Stimulated activated naive B cell treated with anti-CD40 and anti-IgM and Interleukin-4, amounts not matched to agents 10 μg/mL and 1 μg/mL and 100 μg/mL, for 72 hours (primary cell): Measurements from ENCODE around the gene HTRA1.

Experiments
- ATAC-seq, 2 donors: fragments of 150-1000 bp; cut with Tn5 transposase; replicated peaks; 2 replicates each; pipeline ENCODE4 v1.10.0; 2021; ENCODE audit warnings: moderate library complexity in 1 of 2
- DNase-seq: peaks from one replicate; pipeline ENCODE4 v3.0.0; 2021
- H3K27ac Mint-ChIP-seq: one replicate; pipeline ENCODE4 v1.8.0; 2022; ENCODE audit warnings: mild to moderate bottlenecking, mixed read lengths
- H3K27me3 Mint-ChIP-seq, 2 donors: one replicate each; pipeline ENCODE4 v1.8.0; 2022; ENCODE audit warnings: mixed read lengths in 2 of 2
- H3K36me3 Mint-ChIP-seq, 2 donors: one replicate each; pipeline ENCODE4 v1.8.0; 2022; ENCODE audit warnings: mixed read lengths in 2 of 2, mild to moderate bottlenecking in 1 of 2
- H3K4me1 Mint-ChIP-seq, 2 donors: one replicate each; pipeline ENCODE4 v1.8.0; 2022; ENCODE audit warnings: mixed read lengths in 2 of 2, mild to moderate bottlenecking in 1 of 2
- H3K4me3 Mint-ChIP-seq, 2 donors: one replicate each; pipeline ENCODE4 v1.8.0; 2022; ENCODE audit warnings: mild to moderate bottlenecking in 2 of 2, mixed read lengths in 2 of 2, moderate library complexity in 1 of 2
- H3K9me3 Mint-ChIP-seq, 2 donors: one replicate each; pipeline ENCODE4 v1.8.0; 2022; ENCODE audit warnings: mixed read lengths in 2 of 2, mild to moderate bottlenecking in 1 of 2

Gene HTRA1

DNA sequence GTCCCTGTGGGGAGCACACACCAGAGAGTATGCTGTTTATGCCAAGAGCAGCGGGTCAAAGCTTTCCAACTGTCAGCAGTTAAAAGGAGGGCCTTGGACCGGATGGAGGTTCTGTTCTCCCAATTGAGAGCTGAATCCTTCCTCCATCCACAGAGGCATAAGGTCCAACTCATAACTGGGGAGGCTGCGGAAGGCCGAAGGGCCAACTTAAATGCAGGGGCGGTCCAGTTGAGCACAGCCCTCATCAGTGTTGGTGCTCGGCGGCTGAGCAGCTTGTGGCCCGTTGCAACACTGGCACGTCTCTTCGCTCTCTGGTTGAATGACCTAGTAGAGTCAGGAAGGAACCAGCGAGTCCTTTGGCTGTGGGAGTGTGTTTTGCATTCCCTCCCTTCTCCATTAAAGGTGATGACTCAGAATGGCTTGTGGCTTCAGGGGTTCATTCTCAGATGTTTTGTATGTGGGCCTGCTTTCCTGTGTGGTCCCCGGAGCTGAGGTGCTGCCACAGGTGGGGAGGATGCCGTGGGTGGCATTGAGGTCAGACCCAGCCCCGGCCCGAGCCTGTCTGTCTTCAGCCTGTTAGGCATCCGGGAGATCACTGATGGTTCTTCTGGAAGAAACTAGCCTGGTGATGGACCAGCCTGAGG is 54.4 kb downstream of the HTRA1 start:
- no peaks in the 10 kb centered on the region for H3K36me3 Mint-ChIP-seq
- H3K4me3 Mint-ChIP-seq, result no peak overlapping the region
- H3K4me1 Mint-ChIP-seq, result no peaks in the 10 kb centered on the region
- no peaks in the 10 kb centered on the region for H3K9me3 Mint-ChIP-seq
- peak; percentile 64 to 80 for ATAC-seq
- H3K27me3 Mint-ChIP-seq, result peaks cover 0 to 3% of the 10 kb centered on the region in 2 donors
- DNase-seq, result no peak
- H3K27ac Mint-ChIP-seq, result no peak overlapping the region

DNA sequence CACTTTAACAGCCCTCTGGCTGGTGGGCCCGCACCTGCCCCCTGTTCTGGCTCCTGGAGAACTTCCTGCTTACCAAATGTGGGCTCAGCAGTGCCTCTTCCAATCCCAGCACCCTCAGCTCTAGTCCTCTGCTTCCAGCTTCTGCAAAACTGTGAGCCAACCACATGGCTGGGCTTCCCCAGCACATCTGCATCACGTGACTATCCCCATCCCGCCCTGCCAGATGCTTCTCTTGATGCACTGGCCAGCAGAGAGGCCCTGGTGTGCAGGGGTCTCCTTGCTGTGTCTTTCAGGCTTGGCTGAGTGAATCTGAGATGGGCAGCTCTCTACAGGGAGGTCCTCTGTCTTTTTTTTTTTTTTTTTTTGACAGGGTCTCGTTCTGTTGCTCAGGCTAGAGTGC is 55.4 kb downstream of the HTRA1 start:
- Mint-ChIP-seq H3K27me3 (peaks cover 0 to 6% of the 10 kb centered on the region in 2 donors), H3K27ac (no peak overlapping the region), H3K36me3 (no peaks in the 10 kb centered on the region), H3K9me3 (no peaks in the 10 kb centered on the region), H3K4me3 (no peak overlapping the region), H3K4me1 (no peaks in the 10 kb centered on the region)
- ATAC-seq, result no peak
- DNase-seq, result no peak

DNA sequence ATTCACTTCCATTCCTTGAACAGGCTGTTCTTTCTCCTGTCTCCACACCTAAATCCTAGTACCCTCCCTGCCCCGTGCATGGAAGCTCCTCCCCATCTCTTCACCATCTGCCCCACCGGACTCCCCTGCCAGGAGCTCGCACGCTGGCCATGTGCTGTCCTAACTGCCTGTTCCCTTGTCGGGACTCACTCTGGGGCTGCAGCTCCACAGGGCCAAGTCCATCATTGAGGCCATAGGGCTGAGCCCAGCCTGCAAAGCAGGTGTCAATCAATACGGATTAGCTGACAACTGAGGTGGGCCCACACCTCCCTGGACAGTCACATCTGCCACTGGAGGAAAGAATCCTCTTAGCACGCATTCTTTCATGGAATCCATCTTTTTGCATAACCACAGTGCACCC is 57.8 kb downstream of the HTRA1 start:
- no peak overlapping the region for H3K27ac Mint-ChIP-seq
- DNase-seq (no peak), ATAC-seq (no peak)
- peaks cover 0 to 4% of the 10 kb centered on the region in 2 donors for H3K9me3 Mint-ChIP-seq
- no peaks in the 10 kb centered on the region for H3K36me3 Mint-ChIP-seq
- H3K4me1 Mint-ChIP-seq, result no peaks in the 10 kb centered on the region
- H3K4me3 Mint-ChIP-seq, result no peak overlapping the region
- H3K27me3 Mint-ChIP-seq, result peaks cover 6 to 11% of the 10 kb centered on the region in 2 donors

DNA sequence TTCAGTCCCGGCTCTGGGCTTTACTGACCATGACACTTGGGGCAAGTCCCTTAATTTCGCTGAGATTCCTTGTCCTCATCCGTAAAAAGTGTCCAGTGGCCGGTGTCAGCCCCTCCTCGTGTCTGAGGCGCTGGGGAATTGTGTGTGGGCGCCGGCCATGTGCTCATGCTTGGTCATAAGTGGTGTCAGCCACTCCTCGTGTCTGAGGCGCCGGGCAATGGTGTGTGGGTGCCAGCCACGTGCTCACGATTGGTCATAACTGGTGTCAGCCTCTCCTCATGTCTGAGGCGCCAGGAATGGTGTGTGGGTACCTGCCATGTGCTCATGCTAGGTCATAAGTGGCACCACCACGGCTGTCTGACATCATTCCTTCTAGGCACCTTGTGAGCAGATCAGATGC is 58.5 kb downstream of the HTRA1 start:
- ATAC-seq (no peak), DNase-seq (no peak)
- Mint-ChIP-seq H3K27me3 (peaks cover 10 to 11% of the 10 kb centered on the region in 2 donors), H3K4me1 (no peaks in the 10 kb centered on the region), H3K27ac (no peak overlapping the region), H3K4me3 (no peak overlapping the region), H3K9me3 (peaks cover 0 to 4% of the 10 kb centered on the region in 2 donors), H3K36me3 (no peaks in the 10 kb centered on the region)

DNA sequence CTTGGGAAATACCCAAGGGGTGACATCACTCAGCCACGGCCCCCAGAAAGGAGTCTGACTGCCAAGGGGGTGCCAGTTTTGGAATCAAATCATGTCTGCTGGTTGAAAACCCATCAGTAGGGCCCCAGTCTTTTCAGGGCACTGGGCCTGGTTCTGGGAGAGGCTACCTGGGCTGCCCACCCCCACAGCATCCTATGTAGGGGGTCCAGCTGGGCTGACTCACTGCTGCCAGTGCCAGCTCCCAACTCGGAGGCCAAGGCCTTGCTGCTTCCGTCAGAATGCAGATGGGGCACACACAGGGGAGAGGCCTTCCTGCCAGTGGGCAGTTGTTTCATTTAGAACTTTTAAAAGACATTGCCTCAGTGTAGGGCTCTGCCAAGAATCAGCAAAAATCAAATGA is 59.7 kb downstream of the HTRA1 start:
- DNase-seq, result no peak
- no peak for ATAC-seq
- H3K4me3 Mint-ChIP-seq, result no peak overlapping the region
- H3K27me3 Mint-ChIP-seq, result peaks cover 11 to 14% of the 10 kb centered on the region in 2 donors
- no peak overlapping the region for H3K27ac Mint-ChIP-seq
- H3K36me3 Mint-ChIP-seq, result no peaks in the 10 kb centered on the region
- H3K4me1 Mint-ChIP-seq, result no peaks in the 10 kb centered on the region
- H3K9me3 Mint-ChIP-seq, result peaks cover 0 to 4% of the 10 kb centered on the region in 2 donors

DNA sequence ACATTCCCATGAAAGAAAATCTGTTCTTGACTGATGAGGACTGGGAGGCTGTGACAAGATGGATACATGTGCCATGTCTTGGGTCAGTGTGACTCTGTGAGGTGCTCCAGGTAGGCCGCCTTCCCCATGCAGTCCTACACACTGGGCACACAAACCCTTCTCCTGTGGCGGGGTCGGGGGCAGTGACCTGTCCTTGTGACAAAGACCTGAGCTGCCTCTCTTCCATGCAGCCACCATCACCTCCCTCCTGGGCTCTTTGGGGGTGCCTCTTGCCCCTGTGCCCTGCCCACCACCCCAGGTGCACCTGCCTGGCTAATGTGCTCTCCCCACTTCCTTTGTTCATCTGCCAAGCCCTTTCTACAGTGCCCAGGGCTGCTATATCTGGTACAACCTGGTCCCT is 63.5 kb downstream of the HTRA1 start:
- no peak for DNase-seq

DNA sequence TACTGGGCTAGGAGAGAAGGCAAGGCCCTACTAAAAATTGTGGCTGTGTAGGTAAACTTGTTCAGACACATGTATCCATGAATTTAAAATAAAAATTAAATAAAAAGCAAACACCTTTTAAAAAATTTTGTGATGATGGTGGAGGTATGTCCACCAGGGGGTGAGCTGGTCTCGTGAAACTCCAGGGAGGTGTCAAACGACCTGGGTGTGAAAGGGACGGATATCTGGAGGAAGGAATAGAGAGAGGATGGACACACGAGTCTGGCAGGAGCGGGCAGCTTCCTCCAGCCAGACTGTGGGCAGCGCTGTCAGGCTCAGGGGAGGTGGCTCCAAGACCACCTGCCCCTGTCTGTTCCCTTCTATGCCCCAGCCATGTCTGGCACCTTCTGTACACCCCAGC is 64.4 kb downstream of the HTRA1 start:
- no peaks in the 10 kb centered on the region for H3K4me1 Mint-ChIP-seq
- H3K27ac Mint-ChIP-seq, result no peak overlapping the region
- peaks cover 0 to 4% of the 10 kb centered on the region in 2 donors for H3K9me3 Mint-ChIP-seq
- DNase-seq (no peak), ATAC-seq (no peak)
- peaks cover 19 to 21% of the 10 kb centered on the region in 2 donors for H3K27me3 Mint-ChIP-seq
- H3K36me3 Mint-ChIP-seq, result no peaks in the 10 kb centered on the region
- H3K4me3 Mint-ChIP-seq, result no peak overlapping the region

More for the DNA sequence above, 63.5 kb downstream of the HTRA1 start:
- Mint-ChIP-seq H3K36me3 (no peaks in the 10 kb centered on the region), H3K27me3 (peaks cover 16 to 21% of the 10 kb centered on the region in 2 donors), H3K27ac (no peak overlapping the region), H3K9me3 (peaks cover 0 to 4% of the 10 kb centered on the region in 2 donors), H3K4me1 (no peaks in the 10 kb centered on the region), H3K4me3 (no peak overlapping the region)
- ATAC-seq, result no peak

DNA sequence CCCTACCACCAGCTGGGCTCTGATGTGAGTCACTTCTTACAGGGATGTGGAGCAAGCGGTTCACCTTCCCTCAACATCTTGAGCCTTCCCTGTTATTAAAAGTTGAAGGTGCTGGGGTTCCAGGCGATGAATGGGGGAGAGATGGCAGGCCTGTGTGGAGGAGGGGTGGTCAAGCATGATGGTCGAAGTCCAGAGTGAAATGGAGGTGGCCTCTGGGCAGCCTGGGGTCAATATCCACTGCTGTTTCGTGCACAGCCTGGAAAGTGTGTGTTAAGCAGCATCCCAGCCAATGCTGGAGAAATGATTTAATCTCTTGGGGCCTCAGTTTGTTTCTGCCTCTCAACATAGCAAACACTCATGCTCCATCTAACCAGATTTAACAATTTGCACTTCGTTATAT is 65.5 kb downstream of the HTRA1 start:
- H3K27me3 Mint-ChIP-seq, result peaks cover 25 to 26% of the 10 kb centered on the region in 2 donors
- no peaks in the 10 kb centered on the region for H3K36me3 Mint-ChIP-seq

DNA sequence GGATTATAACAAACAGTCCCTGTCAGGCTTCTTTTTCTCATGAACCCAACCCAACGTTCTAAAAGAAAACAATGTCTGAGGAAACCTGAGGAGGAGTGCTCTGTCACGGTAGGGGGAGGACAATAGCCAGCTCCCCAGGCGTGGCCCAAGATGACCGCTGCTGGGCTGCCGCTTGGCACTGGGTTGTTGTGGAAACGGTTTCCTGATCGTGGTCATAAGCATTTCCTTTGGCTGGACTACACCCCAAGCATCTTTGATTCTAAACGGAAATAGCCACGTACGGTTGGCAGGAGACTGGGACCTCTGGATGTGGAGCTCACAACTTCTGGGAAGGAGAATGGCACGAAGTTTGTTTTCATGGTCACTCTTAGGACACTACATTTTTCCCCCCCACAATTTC is 68.8 kb downstream of the HTRA1 start:
- Mint-ChIP-seq H3K27ac (no peak overlapping the region), H3K4me3 (no peak overlapping the region), H3K9me3 (no peaks in the 10 kb centered on the region), H3K4me1 (no peaks in the 10 kb centered on the region), H3K27me3 (peaks cover 18 to 26% of the 10 kb centered on the region in 2 donors), H3K36me3 (no peaks in the 10 kb centered on the region)
- DNase-seq, result no peak
- no peak for ATAC-seq

More for the DNA sequence above, 65.5 kb downstream of the HTRA1 start:
- DNase-seq (no peak), ATAC-seq (no peak)
- H3K9me3 Mint-ChIP-seq, result peaks cover 0 to 4% of the 10 kb centered on the region in 2 donors
- no peaks in the 10 kb centered on the region for H3K4me1 Mint-ChIP-seq
- H3K4me3 Mint-ChIP-seq, result no peak overlapping the region
- H3K27ac Mint-ChIP-seq, result no peak overlapping the region

DNA sequence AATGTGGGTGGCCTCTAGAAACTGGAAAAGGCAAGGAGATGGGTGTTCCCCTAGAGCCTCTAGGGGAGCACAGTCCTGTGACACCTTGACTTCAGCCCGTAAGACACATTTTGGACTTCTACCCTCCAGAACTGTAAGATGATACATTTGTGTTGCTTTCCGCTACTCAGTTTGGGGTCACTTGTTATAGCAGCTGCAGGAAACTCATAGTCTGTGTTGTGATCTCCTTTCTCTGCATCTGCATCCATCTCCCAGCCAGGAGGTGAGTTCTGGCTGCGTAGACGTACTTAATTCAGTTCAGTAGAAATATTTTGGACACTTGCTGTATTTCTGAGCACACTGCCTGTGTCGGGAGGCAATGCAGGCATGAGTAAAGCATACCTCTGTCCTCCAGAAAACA is 69.9 kb downstream of the HTRA1 start:
- no peak for DNase-seq
- H3K27ac Mint-ChIP-seq, result no peak overlapping the region
- no peak overlapping the region for H3K4me3 Mint-ChIP-seq
- no peak for ATAC-seq
- no peaks in the 10 kb centered on the region for H3K4me1 Mint-ChIP-seq
- no peaks in the 10 kb centered on the region for H3K36me3 Mint-ChIP-seq
- peaks cover 23 to 32% of the 10 kb centered on the region in 2 donors for H3K27me3 Mint-ChIP-seq
- no peaks in the 10 kb centered on the region for H3K9me3 Mint-ChIP-seq

DNA sequence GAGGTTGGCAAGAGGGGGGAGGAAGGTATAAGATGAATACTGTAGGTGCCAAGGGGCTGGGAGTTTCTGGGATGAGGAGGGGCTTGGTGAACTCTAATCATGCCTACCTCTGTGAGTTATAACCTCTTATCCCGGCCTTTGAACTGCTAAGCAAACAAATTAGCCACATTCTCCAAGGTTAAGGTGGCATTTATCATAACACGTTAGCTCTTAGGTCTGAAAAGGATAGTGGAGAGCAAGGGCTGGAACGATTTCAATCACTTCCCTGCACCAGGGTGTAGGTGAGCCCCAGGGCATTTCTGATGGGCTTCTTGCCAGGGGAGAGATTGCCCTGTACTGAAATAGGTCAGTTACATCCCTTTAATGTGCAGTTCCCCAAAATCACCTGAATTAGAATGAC is 70.6 kb downstream of the HTRA1 start:
- DNase-seq (no peak), ATAC-seq (no peak)
- no peaks in the 10 kb centered on the region for H3K4me1 Mint-ChIP-seq
- H3K4me3 Mint-ChIP-seq, result no peak overlapping the region
- no peak overlapping the region for H3K27ac Mint-ChIP-seq
- H3K27me3 Mint-ChIP-seq, result peaks cover 23 to 32% of the 10 kb centered on the region in 2 donors
- no peaks in the 10 kb centered on the region for H3K36me3 Mint-ChIP-seq
- H3K9me3 Mint-ChIP-seq, result peaks cover 0 to 2% of the 10 kb centered on the region in 2 donors

DNA sequence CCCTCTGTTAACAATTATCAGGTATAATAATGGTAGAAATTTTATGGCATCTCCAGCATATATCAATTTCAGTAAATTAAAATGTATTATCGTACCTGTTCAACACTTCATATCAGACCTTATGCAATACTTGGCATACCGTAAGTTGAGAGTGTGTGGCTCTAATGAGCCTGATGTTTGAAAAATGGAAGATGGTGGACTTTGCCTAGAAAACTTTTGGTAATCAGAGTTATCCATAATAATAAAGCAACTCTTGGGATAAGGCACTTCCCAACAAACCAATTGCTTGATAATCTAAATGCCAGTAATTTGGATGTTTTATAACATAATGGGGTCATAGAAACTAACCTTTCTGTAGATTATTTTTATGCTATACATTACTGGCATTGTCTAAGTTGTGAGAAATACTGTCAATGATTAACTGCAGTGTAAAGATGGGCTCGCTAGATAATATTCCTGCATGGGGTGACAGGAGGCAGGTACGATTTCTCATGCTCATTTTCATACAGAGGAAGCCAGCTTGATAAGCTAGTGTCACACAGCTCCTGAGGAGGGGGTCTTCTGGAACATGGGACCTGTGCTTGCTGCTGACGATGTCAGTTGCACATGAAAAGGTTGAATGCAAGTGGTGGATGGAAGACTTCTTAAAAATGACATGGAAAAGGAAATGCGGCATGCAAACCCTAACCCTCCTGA is 71.4 kb downstream of the HTRA1 start:
- no peak overlapping the region for H3K27ac Mint-ChIP-seq
- H3K4me1 Mint-ChIP-seq, result no peaks in the 10 kb centered on the region

DNA sequence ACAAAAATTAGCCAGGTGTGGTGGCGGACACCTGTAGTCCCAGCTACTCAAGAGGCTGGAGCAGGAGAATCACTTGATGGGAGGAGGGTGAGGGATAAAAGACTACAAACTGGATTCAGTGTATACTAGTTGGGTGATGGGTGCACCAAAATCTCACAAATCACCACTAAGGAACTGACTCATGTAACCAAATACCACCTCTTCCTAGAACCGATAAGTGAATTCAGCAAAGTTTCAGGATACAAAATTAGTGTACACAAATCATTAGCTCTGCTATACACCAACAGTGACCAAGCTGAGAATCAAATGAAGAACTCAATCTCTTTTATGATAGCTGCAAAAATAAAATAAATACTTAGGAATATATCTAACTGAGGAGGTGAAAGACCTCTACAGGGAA is 76.2 kb downstream of the HTRA1 start:
- Mint-ChIP-seq H3K27me3 (peaks cover 21 to 22% of the 10 kb centered on the region in 2 donors), H3K36me3 (no peaks in the 10 kb centered on the region), H3K4me3 (no peak overlapping the region), H3K4me1 (no peaks in the 10 kb centered on the region), H3K9me3 (peaks cover 0 to 4% of the 10 kb centered on the region in 2 donors), H3K27ac (no peak overlapping the region)
- no peak for ATAC-seq
- no peak for DNase-seq

More for the DNA sequence above, 71.4 kb downstream of the HTRA1 start:
- H3K4me3 Mint-ChIP-seq, result no peak overlapping the region
- DNase-seq, result no peak
- peaks cover 0 to 4% of the 10 kb centered on the region in 2 donors for H3K9me3 Mint-ChIP-seq
- H3K36me3 Mint-ChIP-seq, result no peaks in the 10 kb centered on the region
- ATAC-seq, result no peak
- peaks cover 23 to 32% of the 10 kb centered on the region in 2 donors for H3K27me3 Mint-ChIP-seq

DNA sequence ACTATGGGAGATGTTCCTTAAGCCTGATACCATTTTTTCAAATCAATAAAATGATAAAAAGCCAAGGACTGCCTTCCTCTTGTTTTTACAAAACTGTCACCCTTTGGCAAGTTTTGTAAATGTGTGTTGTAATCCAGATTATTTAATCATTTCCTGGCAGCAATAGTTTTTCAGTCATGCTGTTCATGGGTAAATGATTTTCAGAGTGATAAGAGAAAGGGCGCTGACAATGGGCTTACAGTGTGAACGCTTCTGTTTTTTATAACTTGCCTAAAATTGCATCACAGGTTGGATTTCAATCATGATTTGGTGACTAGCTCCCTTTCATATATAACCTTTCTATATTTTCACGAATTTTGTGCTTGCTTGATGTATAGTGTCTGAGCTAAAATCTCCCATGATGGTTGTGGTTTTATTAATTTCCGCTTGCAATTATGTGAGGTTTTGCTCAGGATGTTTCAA is 80.2 kb downstream of the HTRA1 start:
- peaks cover 0 to 4% of the 10 kb centered on the region in 2 donors for H3K9me3 Mint-ChIP-seq
- H3K27me3 Mint-ChIP-seq, result peaks cover 33 to 37% of the 10 kb centered on the region in 2 donors
- ATAC-seq (no peak), DNase-seq (no peak)
- H3K36me3 Mint-ChIP-seq, result no peaks in the 10 kb centered on the region
- H3K4me1 Mint-ChIP-seq, result no peaks in the 10 kb centered on the region
- no peak overlapping the region for H3K4me3 Mint-ChIP-seq
- H3K27ac Mint-ChIP-seq, result no peak overlapping the region
